OCI-LY7 (cell line): ENCODE measurements around the gene CRACDL. TPM values are rescaled to one million over a fixed set of nuclear protein-coding genes. Genes with fewer than 3 reads are reported as not detected.

ENCODE experiments used
- BruUV-seq: library from RNA; stranded (reverse); fragments of 400-500 nt; replicated peaks from 2 replicates; lab custom pipeline; 2021; lab: Mats Ljungman, UMichigan
- CTCF ChIA-PET: fragments of 300-600 bp; sonication (Branson Sonifier 250); formaldehyde crosslinking; loops from one replicate; lab custom pipeline; 2022; ENCODE audit warnings: antibody characterized with exemption; ENCODE audit not compliant: unreplicated experiment; lab: Charles Lee
- POLR2A ChIA-PET: fragments of 300-600 bp; sonication (Branson Sonifier 250); formaldehyde crosslinking; loops from one replicate; lab custom pipeline; 2022; ENCODE audit warnings: antibody characterized with exemption; lab: Charles Lee
- DNase-seq: peaks from one replicate; pipeline ENCODE4 v3.0.0-alpha.2; 2015; ENCODE audit warnings: low spot score
- H2AFZ ChIP-seq: fragments of 200-600 bp; sonication (generic), shearing (Covaris generic); 2 replicates; pipeline ENCODE4 v1.6.1; 2014; ENCODE audit warnings: mild to moderate bottlenecking, antibody characterized with exemption, low read length, moderate library complexity
- H3K27ac ChIP-seq: fragments of 200-600 bp; sonication (generic); 2 replicates; pipeline ENCODE4 v1.5.1; 2014; ENCODE audit warnings: mixed run types, low read depth, mild to moderate bottlenecking, moderate library complexity, low read length, inconsistent platforms; ENCODE audit not compliant: poor library complexity, severe bottlenecking
- H3K36me3 ChIP-seq: fragments of 200-600 bp; sonication (generic); 2 replicates; pipeline ENCODE4 v1.6.1; 2014; ENCODE audit warnings: mild to moderate bottlenecking, antibody characterized with exemption, low read length, moderate library complexity, mixed read lengths; ENCODE audit not compliant: insufficient read depth
- H3K4me1 ChIP-seq: fragments of 200-600 bp; sonication (generic); 2 replicates; pipeline ENCODE4 v1.5.1; 2014; ENCODE audit warnings: mild to moderate bottlenecking, low read length; ENCODE audit not compliant: insufficient read depth, poor library complexity, severe bottlenecking
- H3K4me2 ChIP-seq: fragments of 200-600 bp; sonication (generic); 2 replicates; pipeline ENCODE4 v1.6.1; 2014; ENCODE audit warnings: mild to moderate bottlenecking, low read length
- H3K4me3 ChIP-seq: fragments of 200-600 bp; sonication (generic); 2 replicates; pipeline ENCODE4 v1.5.1; 2014; ENCODE audit warnings: mild to moderate bottlenecking, low read depth, low read length; ENCODE audit not compliant: poor library complexity, severe bottlenecking
- H3K79me2 ChIP-seq: fragments of 200-600 bp; sonication (generic); 2 replicates; pipeline ENCODE4 v1.6.1; 2016; ENCODE audit warnings: low read depth, mild to moderate bottlenecking, low read length, moderate library complexity, mixed read lengths; ENCODE audit not compliant: insufficient read depth
- H3K9me2 ChIP-seq: fragments of 200-600 bp; sonication (generic); 2 replicates; pipeline ENCODE4 v1.6.1; 2016; ENCODE audit warnings: mild to moderate bottlenecking, low read length, mixed read lengths; ENCODE audit not compliant: insufficient read depth
- H3K9me3 ChIP-seq: fragments of 200-600 bp; sonication (generic); 2 replicates; pipeline ENCODE4 v1.6.1; 2014; ENCODE audit warnings: mild to moderate bottlenecking, mixed run types, low read length, mixed read lengths
- H4K20me1 ChIP-seq: fragments of 200-600 bp; sonication (generic); 2 replicates; pipeline ENCODE4 v1.6.1; 2014; ENCODE audit warnings: mild to moderate bottlenecking, antibody characterized with exemption, low read length, moderate library complexity, mixed read lengths; ENCODE audit not compliant: insufficient read depth
- CTCF ChIP-seq: fragments of 200-600 bp; sonication (generic); conservative IDR thresholded peaks from 2 replicates; pipeline ENCODE4 v1.5.1; 2014; ENCODE audit warnings: mild to moderate bottlenecking, antibody characterized with exemption, low read length, moderate library complexity, mixed read lengths
- EZH2phosphoT487 ChIP-seq: fragments of 200-600 bp; sonication (generic); IDR thresholded peaks from 2 replicates; pipeline ENCODE4 v1.6.1; 2018; ENCODE audit warnings: low read depth, borderline replicate concordance, mild to moderate bottlenecking, mixed run types, antibody characterized with exemption, low read length, moderate library complexity, mixed read lengths
- intact Hi-C: fragments of 100-400 bp; cut with micrococcal nuclease; formaldehyde crosslinking; loops from one replicate; pipeline ENCODE4 v1.10.0; 2022; ENCODE audit not compliant: unreplicated experiment
- total RNA-seq, 2 experiments: library from RNA; depleted of rRNA in 1 of 2; stranded (reverse); fragments of >200 nt in 1 of 2; shearing (Covaris generic) in 1 of 2; gene quantifications; 2 replicates each; pipeline ENCODE4 v1.2.3, GENCODE V29; 2014 to 2022

The CRACDL gene
- total RNA-seq, 2 experiments from 2014 or later = 0.03 to 0.13 TPM

GRCh38 chr2:98875746-98876145 lies 60.3 kb downstream of the CRACDL start:
- intact Hi-C loops = no loop called here
- POLR2A ChIA-PET = no interaction called here
- Histone ChIP-seq H3K9me3 (no peaks in the 10 kb centered on the region), H3K4me2 (no peak overlapping the region), H4K20me1 (no peaks in the 10 kb centered on the region), H3K4me1 (no peaks in the 10 kb centered on the region), H3K27ac (no peak overlapping the region), H3K4me3 (no peak overlapping the region), H2AFZ (no peak overlapping the region), H3K79me2 (no peaks in the 10 kb centered on the region), H3K9me2 (no peaks in the 10 kb centered on the region), H3K36me3 (no peaks in the 10 kb centered on the region)
- no TSS peak for BruUV-seq
- CTCF ChIA-PET = no interaction called here
- no peak for DNase-seq
- TF ChIP-seq CTCF (no peak), EZH2phosphoT487 (no peak)

- intact Hi-C loops = no loop called here
- Histone ChIP-seq H3K4me3 (no peak overlapping the region), H4K20me1 (no peaks in the 10 kb centered on the region), H3K36me3 (no peaks in the 10 kb centered on the region), H3K4me2 (no peak overlapping the region), H3K9me2 (no peaks in the 10 kb centered on the region), H3K9me3 (no peaks in the 10 kb centered on the region), H3K4me1 (no peaks in the 10 kb centered on the region), H3K79me2 (no peaks in the 10 kb centered on the region), H3K27ac (no peak overlapping the region), H2AFZ (no peak overlapping the region)
- ChIA-PET POLR2A (no interaction called here), CTCF (no interaction called here)
- no peak for DNase-seq
- no peak for TF ChIP-seq EZH2phosphoT487
- no peak for TF ChIP-seq CTCF
- BruUV-seq = no TSS peak
These were observed 60.8 kb downstream of the CRACDL start for GRCh38 chr2:98875081-98875728.

- no peaks in the 10 kb centered on the region for H3K9me3 ChIP-seq
- no peaks in the 10 kb centered on the region for H3K9me2 ChIP-seq
- BruUV-seq = no TSS peak
- intact Hi-C loops = no loop called here
- H3K36me3 ChIP-seq = no peaks in the 10 kb centered on the region
- TF ChIP-seq CTCF (no peak), EZH2phosphoT487 (no peak)
- no peak overlapping the region for H3K27ac ChIP-seq
- no peak overlapping the region for H3K4me2 ChIP-seq
- ChIA-PET POLR2A (no interaction called here), CTCF (no interaction called here)
- H2AFZ ChIP-seq = no peak overlapping the region
- no peaks in the 10 kb centered on the region for H4K20me1 ChIP-seq
- H3K79me2 ChIP-seq = no peaks in the 10 kb centered on the region
- H3K4me3 ChIP-seq = no peak overlapping the region
- H3K4me1 ChIP-seq = no peaks in the 10 kb centered on the region
- DNase-seq = no peak
These were observed 61.8 kb downstream of the CRACDL start for GRCh38 chr2:98874186-98874689.
